ENCODE data around the gene IL17REL. TPM values are rescaled to one million over a fixed set of nuclear protein-coding genes. Genes with fewer than 3 reads are reported as not detected.

The IL17REL gene
- not detected in 2 replicates for total RNA-seq (2014; rRNA removed; shearing (Covaris generic))

- DNase-seq (ENCODE audit: low spot score) = no peak
Measured at GRCh38 chr22:50012211-50013181, at the start of gene IL17REL. Gene IL17REL (minus strand): TSS chr22:50012765. CDS start chr22:50012646, 119 bp downstream.

GRCh38 chr22:50061824-50062355 lies 49.3 kb upstream of the IL17REL start:
- DNase-seq (ENCODE audit: low spot score) = no peak

- no peak for DNase-seq (ENCODE audit: low spot score)
Measured at GRCh38 chr22:50061141-50061823, 48.7 kb upstream of the IL17REL start.

- DNase-seq (ENCODE audit: low spot score) = no peak
Measured at GRCh38 chr22:50060441-50061140, 48.0 kb upstream of the IL17REL start.

GRCh38 chr22:50059881-50060262 lies 47.3 kb upstream of the IL17REL start:
- no peak for DNase-seq (ENCODE audit: low spot score)

GRCh38 chr22:50058906-50059880 lies 46.6 kb upstream of the IL17REL start:
- DNase-seq (ENCODE audit: low spot score) = no peak

- DNase-seq (ENCODE audit: low spot score) = no peak
Measured at GRCh38 chr22:50058061-50058905, 45.7 kb upstream of the IL17REL start, which contains the start of gene TTLL8. Gene TTLL8 (minus strand): TSS chr22:50058298.

- no peak for DNase-seq (ENCODE audit: low spot score)
Measured at GRCh38 chr22:50057278-50058060, 44.9 kb upstream of the IL17REL start.

GRCh38 chr22:50056214-50056972 lies 43.8 kb upstream of the IL17REL start:
- DNase-seq (ENCODE audit: low spot score) = no peak

GRCh38 chr22:50053861-50054260 lies 41.3 kb upstream of the IL17REL start:
- DNase-seq (ENCODE audit: low spot score) = no peak

- DNase-seq (ENCODE audit: low spot score) = no peak
Measured at GRCh38 chr22:50051930-50052329, 39.4 kb upstream of the IL17REL start.

GRCh38 chr22:50049299-50050195 lies 37.0 kb upstream of the IL17REL start:
- no peak for DNase-seq (ENCODE audit: low spot score)

- DNase-seq (ENCODE audit: low spot score) = no peak
Measured at GRCh38 chr22:50048836-50049235, 36.3 kb upstream of the IL17REL start.

- DNase-seq (ENCODE audit: low spot score) = no peak
Measured at GRCh38 chr22:50048061-50048765, 35.6 kb upstream of the IL17REL start.

GRCh38 chr22:50047346-50047745 lies 34.8 kb upstream of the IL17REL start:
- no peak for DNase-seq (ENCODE audit: low spot score)

- DNase-seq (ENCODE audit: low spot score) = no peak
Measured at GRCh38 chr22:50046481-50047245, 34.1 kb upstream of the IL17REL start.

All from A172 (cell line).